Thymus (tissue), 11 donors: ENCODE results near the gene TMEM132C. TPM values are rescaled to one million over a fixed set of nuclear protein-coding genes. Genes with fewer than 3 reads are reported as not detected.
"Not testable (repeated sequence)": the region's sequence is repeated elsewhere in the genome, so short reads cannot be mapped to it uniquely, and the experiment has no call there.

Experiments
- DNase-seq, 9 donors: peaks; one replicate each; pipeline ENCODE4 v3.0.0-alpha.2; 2013; ENCODE audit warnings: low spot score in 9 of 9, low read depth in 6 of 9, missing footprints in 1 of 9
- H3K27ac ChIP-seq, 2 donors: one replicate each; pipeline ENCODE4 v1.5.1; 2013; ENCODE audit warnings: control low read depth in 1 of 2, low read depth in 1 of 2, low read length in 1 of 2, mild to moderate bottlenecking in 1 of 2, moderate library complexity in 1 of 2
- H3K27me3 ChIP-seq, 2 donors: one replicate each; pipeline ENCODE4 v1.5.1; 2013; ENCODE audit warnings: low read length in 1 of 2; ENCODE audit not compliant: control insufficient read depth in 2 of 2, insufficient read depth in 1 of 2
- H3K36me3 ChIP-seq, 2 donors: one replicate each; pipeline ENCODE4 v1.5.1; 2013; ENCODE audit warnings: low read length in 1 of 2, mild to moderate bottlenecking in 1 of 2, moderate library complexity in 1 of 2; ENCODE audit not compliant: control insufficient read depth in 2 of 2, insufficient read depth in 2 of 2
- H3K4me1 ChIP-seq, 2 donors: one replicate each; pipeline ENCODE4 v1.5.1; 2013; ENCODE audit warnings: low read length in 2 of 2; ENCODE audit not compliant: control insufficient read depth in 2 of 2, insufficient read depth in 2 of 2
- H3K4me3 ChIP-seq, 2 donors: one replicate each; pipeline ENCODE4 v1.5.1; 2013; ENCODE audit warnings: low read length in 2 of 2, control low read depth in 1 of 2, mild to moderate bottlenecking in 1 of 2
- H3K9me3 ChIP-seq, 2 donors: one replicate each; pipeline ENCODE4 v1.5.1; 2013; ENCODE audit warnings: low read length in 1 of 2, mild to moderate bottlenecking in 1 of 2; ENCODE audit not compliant: control insufficient read depth in 2 of 2, insufficient read depth in 1 of 2
- WGBS: extraction: QIAGEN DNeasy Blood & Tissue Kit; methylation state at CpG from one replicate; pipeline ENCODE4 v1.1.7; 2013; 5-methylcytosine and 5-hydroxymethylcytosine counted together
- polyA plus RNA-seq: library from polyadenylated mRNA; stranded (reverse); fragments of 200-250 nt; gene quantifications from one replicate; pipeline ENCODE4 v1.2.3, GENCODE V29; 2013
- total RNA-seq: library from RNA; stranded (reverse); fragments of 120-200 nt; gene quantifications from one replicate; pipeline ENCODE4 v1.2.4, GENCODE V29; 2013
- donor health status: healthy.

Gene TMEM132C
- total and polyA plus RNA-seq, 2 donors, result 0.24 to 0.34 TPM

DNA sequence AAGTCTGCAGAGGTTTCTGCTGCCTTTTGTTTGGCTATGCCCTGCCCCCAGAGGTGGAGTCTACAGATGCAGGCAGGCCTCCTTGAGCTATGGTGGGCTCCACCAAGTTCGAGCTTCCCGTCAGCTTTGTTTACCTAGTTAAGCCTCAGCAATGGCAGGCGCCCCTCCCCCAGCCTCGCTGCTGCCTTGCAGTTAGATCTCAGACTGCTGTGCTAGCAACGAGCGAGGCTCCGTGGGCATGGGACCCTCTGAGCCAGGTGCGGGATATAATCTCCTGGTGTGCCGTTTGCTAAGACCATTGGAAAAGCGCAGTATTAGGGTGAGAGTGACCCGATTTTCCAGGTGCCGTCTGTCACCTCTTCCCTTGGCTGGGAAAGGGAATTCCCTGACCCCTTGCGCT is 230.4 kb downstream of the TMEM132C start:
- WGBS, result 96% methylated on average over 13 of the region's 13 CpGs
- not testable (repeated sequence) for H3K9me3 ChIP-seq, H3K27ac ChIP-seq, H3K4me3 ChIP-seq, H3K36me3 ChIP-seq, H3K27me3 ChIP-seq, DNase-seq, H3K4me1 ChIP-seq

DNA sequence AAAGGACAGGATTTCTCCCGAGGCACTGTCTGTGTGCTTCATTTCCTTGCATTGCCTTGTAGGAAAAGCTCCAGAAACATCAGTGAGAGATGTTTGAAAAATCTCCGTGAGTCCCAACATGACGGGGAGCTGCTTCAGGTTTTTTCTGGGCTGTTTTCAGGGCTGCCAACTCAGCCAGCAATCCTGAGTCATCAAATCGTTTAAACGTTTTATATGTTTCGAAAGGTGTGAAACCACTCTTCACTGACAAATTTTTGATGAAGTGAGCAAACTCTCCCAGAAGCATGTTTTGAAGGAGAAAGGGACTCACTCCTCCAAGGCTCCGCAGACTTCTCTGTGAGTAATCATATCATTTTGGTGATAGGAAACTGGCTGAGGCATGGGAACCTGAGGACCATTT is 240.5 kb downstream of the TMEM132C start:
- Histone ChIP-seq H3K36me3 (no peaks in the 10 kb centered on the region), H3K4me1 (no peaks in the 10 kb centered on the region), H3K27me3 (no peaks in the 10 kb centered on the region), H3K9me3 (peaks cover 0 to 49% of the 10 kb centered on the region in 2 donors), H3K4me3 (no peak overlapping the region), H3K27ac (no peak overlapping the region)
- WGBS, result 92% methylated on average over 7 of the region's 7 CpGs
- no peak for DNase-seq

DNA sequence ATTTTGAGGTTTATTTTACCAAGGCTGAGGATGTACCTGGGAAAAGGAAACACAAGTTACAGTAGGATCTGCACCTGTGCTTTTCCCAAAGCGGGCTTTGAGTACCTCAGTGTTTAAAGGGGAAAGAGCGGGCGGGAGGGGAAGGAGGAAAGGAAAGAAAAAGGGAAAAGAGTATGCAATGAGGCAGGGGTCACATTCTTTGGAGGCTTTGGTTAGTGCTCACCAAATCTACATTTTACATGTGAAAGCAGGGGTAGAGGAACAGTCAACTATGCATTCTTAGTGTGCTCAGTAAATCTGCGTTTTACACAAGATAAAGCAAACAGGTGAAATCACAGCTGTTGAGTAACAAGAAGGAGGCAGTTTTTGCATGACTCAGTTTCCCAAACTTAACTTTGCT is 242.2 kb downstream of the TMEM132C start:
- DNase-seq, result no peak
- Histone ChIP-seq H3K4me1 (no peaks in the 10 kb centered on the region), H3K4me3 (no peak overlapping the region), H3K27ac (no peak overlapping the region), H3K27me3 (no peaks in the 10 kb centered on the region), H3K9me3 (peaks cover 0 to 40% of the 10 kb centered on the region in 2 donors), H3K36me3 (no peaks in the 10 kb centered on the region)
- 90% methylated on average over 4 of the region's 4 CpGs for WGBS

DNA sequence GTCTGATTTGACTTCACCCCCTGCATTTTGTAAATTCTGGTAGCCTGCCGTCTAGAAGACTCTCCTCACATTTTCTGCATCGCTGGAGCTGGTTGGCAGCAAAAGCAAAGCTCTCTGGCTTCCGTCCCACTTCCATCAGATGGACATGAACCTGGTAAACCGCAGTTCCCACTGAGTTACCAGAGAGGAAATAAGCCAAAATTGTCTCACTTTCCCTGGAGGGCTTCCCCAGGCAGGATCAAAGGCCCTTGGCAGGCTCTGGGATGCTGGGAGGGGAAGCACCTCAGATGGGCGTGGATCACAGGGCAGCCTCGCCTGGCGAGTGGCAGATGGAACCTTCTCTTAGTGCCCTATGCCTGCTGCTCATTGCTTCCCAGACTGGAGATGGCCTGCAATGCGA is 243.5 kb downstream of the TMEM132C start:
- no peak for DNase-seq
- Histone ChIP-seq H3K27ac (no peak overlapping the region), H3K9me3 (peaks cover 0 to 39% of the 10 kb centered on the region in 2 donors), H3K36me3 (no peaks in the 10 kb centered on the region), H3K4me3 (no peak overlapping the region), H3K27me3 (no peaks in the 10 kb centered on the region), H3K4me1 (no peaks in the 10 kb centered on the region)
- 91% methylated on average over 8 of the region's 8 CpGs for WGBS

DNA sequence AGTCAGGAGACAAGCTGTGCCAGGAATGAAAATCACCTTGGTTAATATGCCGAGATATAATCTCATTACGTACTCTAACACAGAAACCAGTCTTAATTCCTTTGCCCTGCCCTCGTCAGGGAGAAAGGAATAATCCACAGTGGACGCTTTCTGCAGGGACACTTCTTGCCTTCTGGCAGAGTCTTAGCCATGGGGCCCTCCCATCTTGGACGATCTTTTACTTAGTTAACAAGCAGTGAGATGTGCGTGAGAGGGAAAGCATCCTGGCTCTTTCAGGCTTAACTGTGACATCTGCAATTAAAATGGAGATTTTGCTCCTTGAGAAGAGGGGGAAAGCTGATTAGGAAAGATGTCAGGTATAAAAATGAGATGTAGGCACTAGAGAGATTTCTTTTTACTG is 246.4 kb downstream of the TMEM132C start:
- DNase-seq, result no peak
- no peaks in the 10 kb centered on the region for H3K36me3 ChIP-seq
- H3K27ac ChIP-seq, result no peak overlapping the region
- H3K4me3 ChIP-seq, result no peak overlapping the region
- no peaks in the 10 kb centered on the region for H3K27me3 ChIP-seq
- peaks cover 0 to 27% of the 10 kb centered on the region in 2 donors for H3K9me3 ChIP-seq
- no peaks in the 10 kb centered on the region for H3K4me1 ChIP-seq
- WGBS, result 85% methylated on average over 6 of the region's 6 CpGs

DNA sequence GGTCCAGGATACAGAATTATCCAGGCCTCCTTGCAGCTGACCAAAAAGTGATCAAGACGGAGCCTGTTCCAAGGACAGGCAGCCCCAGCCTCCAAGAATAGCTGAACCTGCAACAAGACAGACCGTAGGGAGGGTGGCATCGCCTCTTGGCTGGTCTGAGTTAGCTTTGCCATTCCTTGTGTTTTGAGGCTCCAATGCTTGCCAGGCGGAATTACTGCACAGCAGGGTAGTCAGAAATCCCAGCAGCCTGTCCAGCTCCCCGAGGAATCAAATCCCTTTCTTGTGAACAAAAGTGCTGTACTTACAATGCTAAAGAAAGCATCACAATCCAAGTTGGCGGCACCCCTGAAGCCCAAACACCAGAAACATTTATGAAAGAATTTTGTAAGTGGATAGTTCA is 246.9 kb downstream of the TMEM132C start:
- H3K36me3 ChIP-seq, result no peaks in the 10 kb centered on the region
- H3K27ac ChIP-seq, result no peak overlapping the region
- 89% methylated on average over 6 of the region's 6 CpGs for WGBS
- no peaks in the 10 kb centered on the region for H3K4me1 ChIP-seq
- H3K9me3 ChIP-seq, result peaks cover 0 to 22% of the 10 kb centered on the region in 2 donors
- H3K27me3 ChIP-seq, result no peaks in the 10 kb centered on the region
- DNase-seq, result no peak
- H3K4me3 ChIP-seq, result no peak overlapping the region

DNA sequence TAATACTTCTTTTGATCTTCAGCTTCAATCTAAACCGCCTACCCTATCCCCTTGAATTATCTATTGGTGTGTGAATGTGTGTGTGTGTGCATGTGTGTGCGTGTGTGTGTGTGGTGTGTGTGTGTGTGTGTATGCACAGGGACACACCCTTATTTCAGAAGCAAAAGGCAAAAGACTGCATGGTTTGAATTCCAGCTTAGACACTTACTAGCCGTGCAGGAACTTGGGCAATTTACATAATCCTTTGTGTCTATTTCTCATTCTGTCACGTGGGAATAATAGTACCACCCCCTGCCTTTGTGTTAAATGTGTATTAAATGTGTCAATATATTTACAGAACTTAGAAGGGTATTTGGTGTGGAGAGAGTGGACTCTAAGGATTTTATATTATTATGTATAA is 251.7 kb downstream of the TMEM132C start:
- Histone ChIP-seq H3K4me3 (no peak overlapping the region), H3K4me1 (no peaks in the 10 kb centered on the region), H3K27me3 (no peaks in the 10 kb centered on the region), H3K9me3 (no peaks in the 10 kb centered on the region), H3K36me3 (no peaks in the 10 kb centered on the region), H3K27ac (no peak overlapping the region)
- DNase-seq, result no peak
- 82% methylated on average over 4 of the region's 4 CpGs for WGBS

DNA sequence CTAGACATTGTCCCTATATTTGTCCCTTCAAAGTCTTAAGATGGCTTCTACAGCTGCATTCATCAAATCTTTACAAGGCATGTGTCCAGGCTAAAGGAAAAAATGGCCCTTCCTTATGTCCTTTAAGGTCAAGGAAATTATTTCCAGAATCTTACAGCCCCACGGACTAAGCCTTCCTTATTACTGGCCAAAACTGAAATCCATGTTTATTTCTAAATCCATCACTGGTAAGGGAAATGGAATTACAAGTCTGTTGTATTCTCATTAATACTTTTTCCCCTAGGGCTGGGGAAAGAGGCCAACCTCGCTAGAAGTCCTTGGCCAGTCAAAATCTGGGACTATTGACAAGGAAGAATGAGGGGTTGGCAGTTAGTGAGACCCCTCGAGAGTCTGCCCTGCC is 252.5 kb downstream of the TMEM132C start:
- H3K9me3 ChIP-seq, result no peaks in the 10 kb centered on the region
- 75% methylated on average over 3 of the region's 3 CpGs for WGBS
- no peaks in the 10 kb centered on the region for H3K36me3 ChIP-seq
- H3K27ac ChIP-seq, result no peak overlapping the region
- H3K4me1 ChIP-seq, result no peaks in the 10 kb centered on the region
- H3K4me3 ChIP-seq, result no peak overlapping the region
- DNase-seq, result no peak
- H3K27me3 ChIP-seq, result no peaks in the 10 kb centered on the region

DNA sequence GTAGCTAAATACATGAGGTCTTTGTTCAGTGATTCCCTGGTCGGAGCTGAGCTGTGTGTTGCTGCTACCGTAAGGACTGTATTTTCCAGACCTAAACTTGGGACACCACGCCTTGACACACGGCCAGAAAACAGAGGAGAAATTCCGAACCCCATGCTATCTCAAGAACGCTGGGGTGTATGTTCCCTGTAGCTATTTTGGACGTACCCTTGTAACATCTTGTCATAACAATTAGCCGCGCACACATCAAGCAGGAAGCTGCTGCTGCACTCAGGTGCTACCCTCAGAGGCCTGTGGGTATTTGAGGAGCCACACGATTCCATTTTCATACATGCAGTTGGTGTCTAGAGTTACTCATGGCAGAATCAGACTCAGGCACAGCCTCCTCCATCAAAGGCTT is 255.0 kb downstream of the TMEM132C start:
- DNase-seq, result no peak
- H3K36me3 ChIP-seq, result no peaks in the 10 kb centered on the region
- H3K4me1 ChIP-seq, result no peaks in the 10 kb centered on the region
- no peak overlapping the region for H3K27ac ChIP-seq
- no peak overlapping the region for H3K4me3 ChIP-seq
- H3K9me3 ChIP-seq, result no peaks in the 10 kb centered on the region
- H3K27me3 ChIP-seq, result no peaks in the 10 kb centered on the region
- 94% methylated on average over 10 of the region's 10 CpGs for WGBS

DNA sequence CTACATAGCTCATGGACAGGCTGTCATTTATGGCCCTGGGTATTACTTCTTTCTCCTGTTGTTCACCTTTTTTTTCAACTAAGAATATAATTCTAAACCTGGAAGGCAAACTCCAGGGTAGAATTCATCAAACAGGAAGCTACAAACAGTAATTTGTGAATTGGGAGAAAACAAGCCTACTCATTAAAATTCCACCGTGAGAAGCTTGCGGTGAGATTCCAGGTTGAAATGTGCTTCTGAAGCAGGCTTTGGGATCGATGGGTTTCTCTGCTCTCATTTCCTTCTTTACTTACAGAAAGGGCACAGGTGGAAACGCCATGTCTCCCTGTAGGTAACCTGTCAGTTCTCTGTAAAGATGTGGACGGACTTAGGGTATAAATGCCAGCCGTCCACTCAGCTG is 257.5 kb downstream of the TMEM132C start:
- no peak overlapping the region for H3K27ac ChIP-seq
- 90% methylated on average over 6 of the region's 6 CpGs for WGBS
- DNase-seq, result no peak

More for the DNA sequence above, 257.5 kb downstream of the TMEM132C start:
- Histone ChIP-seq H3K9me3 (no peaks in the 10 kb centered on the region), H3K36me3 (no peaks in the 10 kb centered on the region), H3K4me1 (no peaks in the 10 kb centered on the region), H3K27me3 (no peaks in the 10 kb centered on the region), H3K4me3 (no peak overlapping the region)
